Fibroblast of lung (primary cell): ENCODE measurements around the gene TMEM69. TPM values are rescaled to one million over a fixed set of nuclear protein-coding genes. Genes with fewer than 3 reads are reported as not detected.

Experiments
- polyA plus RNA-seq, 2 donors: library from polyadenylated mRNA; depleted of rRNA in 1 of 2; stranded (reverse) in 1 of 2; unstranded in 1 of 2; fragments of >200 nt; gene quantifications; 2 replicates each; pipeline ENCODE4 v1.2.1, GENCODE V29; 2011 to 2012; ENCODE audit warnings: missing spikeins in 1 of 2
- total RNA-seq: library from RNA; depleted of rRNA; stranded (reverse); fragments of >200 nt; gene quantifications from 2 replicates; pipeline ENCODE4 v1.2.1, GENCODE V29; 2014

Gene TMEM69
- total and polyA plus RNA-seq, 2 donors (not counting 1 experiment from before 2014, with no cell fraction given): 10.2 to 54.3 TPM

Other genes starting within 250 kb of the TMEM69 start
- 2.6 and 4.3 TPM in 2 replicates for gene TESK2, start 197.0 kb upstream of the TMEM69 start, total RNA-seq
- 1.2 and 1.7 TPM in 2 replicates for gene TESK2, start 197.0 kb upstream of the TMEM69 start, polyA plus RNA-seq
- 1.0 and 1.2 TPM in 2 replicates for gene CCDC163, start 188.1 kb upstream of the TMEM69 start, total RNA-seq
- 0.85 and 1.6 TPM in 2 replicates for gene CCDC163, start 188.1 kb upstream of the TMEM69 start, polyA plus RNA-seq
- gene MMACHC, start 187.9 kb upstream of the TMEM69 start, total RNA-seq: 2.3 and 2.6 TPM in 2 replicates
- gene MMACHC, start 187.9 kb upstream of the TMEM69 start, polyA plus RNA-seq: 4.2 and 5.9 TPM in 2 replicates
- 336 and 420 TPM in 2 replicates for gene PRDX1, start 166.3 kb upstream of the TMEM69 start, total RNA-seq
- 721 and 789 TPM in 2 replicates for gene PRDX1, start 166.3 kb upstream of the TMEM69 start, polyA plus RNA-seq
- 110 and 123 TPM in 2 replicates for gene AKR1A1, start 137.4 kb upstream of the TMEM69 start, total RNA-seq
- 110 and 120 TPM in 2 replicates for gene AKR1A1, start 137.4 kb upstream of the TMEM69 start, polyA plus RNA-seq
- gene NASP, start 104.1 kb upstream of the TMEM69 start, total RNA-seq: 30.9 and 37.2 TPM in 2 replicates
- gene NASP, start 104.1 kb upstream of the TMEM69 start, polyA plus RNA-seq: 54.1 and 86.1 TPM in 2 replicates
- 0.51 and 0.99 TPM in 2 replicates for gene CCDC17, start 64.1 kb upstream of the TMEM69 start, total RNA-seq
- 0.05 and 0.09 TPM in 2 replicates for gene CCDC17, start 64.1 kb upstream of the TMEM69 start, polyA plus RNA-seq
- gene GPBP1L1, start 1.6 kb upstream of the TMEM69 start, total RNA-seq: 77.8 and 104 TPM in 2 replicates
- gene GPBP1L1, start 1.6 kb upstream of the TMEM69 start, polyA plus RNA-seq: 61.7 and 77.2 TPM in 2 replicates
- gene IPP, start 62.5 kb downstream of the TMEM69 start, total RNA-seq: 10.3 and 15.2 TPM in 2 replicates
- gene IPP, start 62.5 kb downstream of the TMEM69 start, polyA plus RNA-seq: 9.9 and 11.0 TPM in 2 replicates
- 17.5 and 24.9 TPM in 2 replicates for gene MAST2, start 115.4 kb downstream of the TMEM69 start, total RNA-seq
- 17.5 and 24.1 TPM in 2 replicates for gene MAST2, start 115.4 kb downstream of the TMEM69 start, polyA plus RNA-seq